Mammary epithelial cell (primary cell): Measurements from ENCODE around the gene PLCB2.

Experiments used
- CTCF ChIP-seq, 2 donors: IDR thresholded peaks in 1 of 2; conservative IDR thresholded peaks in 1 of 2; 2 replicates each; pipeline ENCODE4 v1.5.1; 2011 to 2012; ENCODE audit warnings: inconsistent platforms in 2 of 2, low read length in 2 of 2, mild to moderate bottlenecking in 2 of 2, control low read depth in 1 of 2, low read depth in 1 of 2; ENCODE audit not compliant: insufficient read depth in 1 of 2; ENCODE audit errors: extremely low read depth in 1 of 2
- EZH2 ChIP-seq: IDR thresholded peaks from 2 replicates; pipeline ENCODE4 v1.6.1; 2012; ENCODE audit warnings: low read length, inconsistent platforms, borderline replicate concordance

DNA sequence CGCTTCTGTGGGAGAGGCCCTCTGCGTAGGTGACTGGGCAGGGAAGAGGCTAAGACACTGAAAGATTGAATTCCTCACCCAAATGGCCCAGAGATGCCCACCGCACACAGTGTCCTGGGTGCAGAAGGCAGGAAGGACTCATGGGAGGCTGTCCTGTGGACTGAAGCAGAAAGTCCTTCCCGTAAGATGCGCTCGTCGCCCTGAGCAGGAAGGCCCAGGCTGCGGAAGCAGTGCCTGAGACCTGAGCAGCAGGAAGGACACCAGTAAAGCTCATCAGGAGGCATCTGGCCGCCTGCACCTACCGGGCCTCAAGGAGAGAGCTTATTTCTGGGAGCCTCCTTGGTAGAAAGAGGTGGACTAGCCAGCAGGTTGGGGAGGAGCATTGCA lies 65.5 kb downstream of the PLCB2 start:
- TF ChIP-seq EZH2 (no peak), CTCF (conservative IDR thresholded peaks at IDR 0.05 in 1 of 2, IDR thresholded peaks at IDR 0.05 in 1 of 2; ENCODE audit: extremely low read depth in 1 of 2, insufficient read depth in 1 of 2, low read depth in 1 of 2, low read length in 2 of 2) (no peak)
